BLaER1 treated with 17β-estradiol and CSF1 and Interleukin-3, amounts not matched to agents 10 nM and 100 nM (cell line): ENCODE results near the gene ANKRD1.

Source experiments
- H3K27ac ChIP-seq, 11 experiments: shearing (Covaris generic); formaldehyde crosslinking; 2 replicates each; pipeline ENCODE4 v1.8.1; 2022
- H3K27me3 ChIP-seq, 11 experiments: shearing (Covaris generic); formaldehyde crosslinking; 2 replicates each; pipeline ENCODE4 v1.8.1; 2022
- H3K36me3 ChIP-seq, 11 experiments: shearing (Covaris generic); formaldehyde crosslinking; 2 replicates each; pipeline ENCODE4 v1.8.1; 2022
- H3K4me1 ChIP-seq, 10 experiments: shearing (Covaris generic); formaldehyde crosslinking; 2 replicates each; pipeline ENCODE4 v1.8.1; 2022
- H3K4me2 ChIP-seq, 11 experiments: shearing (Covaris generic); formaldehyde crosslinking; 2 replicates each; pipeline ENCODE4 v1.8.1; 2022
- H3K4me3 ChIP-seq, 10 experiments: shearing (Covaris generic); formaldehyde crosslinking; 2 replicates each; pipeline ENCODE4 v1.8.1; 2022
- H3K9ac ChIP-seq, 11 experiments: shearing (Covaris generic); formaldehyde crosslinking; 2 replicates each; pipeline ENCODE4 v1.8.1; 2022
- H3K9me3 ChIP-seq, 11 experiments: shearing (Covaris generic); formaldehyde crosslinking; replicated peaks in 1 of 11; 2 replicates each; pipeline ENCODE4 v1.8.1; 2022
- H4K20me1 ChIP-seq, 11 experiments: shearing (Covaris generic); formaldehyde crosslinking; 2 replicates each; pipeline ENCODE4 v1.8.1; 2022
- Cebpa-rat ChIP-seq, 11 experiments: shearing (Covaris generic); IDR thresholded peaks; 2 replicates each; pipeline ENCODE4 v1.8.1; 2022

The ANKRD1 gene

DNA sequence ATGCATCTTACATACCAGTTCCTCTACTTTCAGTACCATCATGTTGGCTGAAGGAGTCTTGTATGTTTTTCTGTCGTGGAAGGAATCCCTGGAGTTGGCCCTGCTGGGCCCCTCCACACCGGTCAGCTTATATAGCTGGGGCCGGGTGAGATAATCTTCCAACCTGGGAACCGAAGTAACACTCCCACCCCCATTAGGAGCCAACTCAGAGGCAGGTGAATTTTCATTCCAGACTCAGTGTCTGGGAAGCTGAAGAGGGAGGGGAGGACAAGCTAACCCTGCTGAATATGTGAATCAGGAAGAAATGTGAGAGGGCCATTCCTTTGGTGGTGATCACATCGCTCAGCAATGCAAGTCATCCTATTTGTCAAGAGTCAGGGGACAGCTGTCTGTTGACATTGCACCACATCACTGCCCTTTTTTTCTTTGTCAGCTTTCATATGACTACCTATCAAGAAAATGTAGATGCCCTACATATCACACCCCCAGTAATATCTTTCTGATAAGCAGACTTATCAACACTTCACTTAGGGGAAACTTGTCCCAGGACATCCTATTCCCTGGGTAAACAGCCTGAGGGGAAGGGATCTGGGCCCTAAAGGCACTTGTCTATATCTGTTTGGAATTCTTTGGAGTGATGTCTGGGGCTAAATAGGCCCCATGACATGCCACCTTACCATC is at the start of gene ANKRD1:
Gene ANKRD1, minus strand, starts transcription at position 102 of the 681 bp plus-strand sequence. Its CDS starts 60 bp downstream, at position 42.
- TF ChIP-seq Cebpa-rat (IDR thresholded peaks at IDR 0.05): no peak
- H3K4me1 ChIP-seq: peaks cover 0 to 11% (median 0%) of the 10 kb centered on the region in 10 experiments; a peak in 6 of 20 replicates
- no peaks in the 10 kb centered on the region for H3K9me3 ChIP-seq
- H3K9ac ChIP-seq: no peak within 1 kb of the TSS
- no peak within 1 kb of the TSS for H3K4me2 ChIP-seq
- no peaks in the 10 kb centered on the region for H3K27me3 ChIP-seq
- no peaks in the 10 kb centered on the region for H3K36me3 ChIP-seq
- H4K20me1 ChIP-seq: no peaks in the 10 kb centered on the region
- no peak within 1 kb of the TSS for H3K4me3 ChIP-seq
- H3K27ac ChIP-seq: no peak within 1 kb of the TSS

DNA sequence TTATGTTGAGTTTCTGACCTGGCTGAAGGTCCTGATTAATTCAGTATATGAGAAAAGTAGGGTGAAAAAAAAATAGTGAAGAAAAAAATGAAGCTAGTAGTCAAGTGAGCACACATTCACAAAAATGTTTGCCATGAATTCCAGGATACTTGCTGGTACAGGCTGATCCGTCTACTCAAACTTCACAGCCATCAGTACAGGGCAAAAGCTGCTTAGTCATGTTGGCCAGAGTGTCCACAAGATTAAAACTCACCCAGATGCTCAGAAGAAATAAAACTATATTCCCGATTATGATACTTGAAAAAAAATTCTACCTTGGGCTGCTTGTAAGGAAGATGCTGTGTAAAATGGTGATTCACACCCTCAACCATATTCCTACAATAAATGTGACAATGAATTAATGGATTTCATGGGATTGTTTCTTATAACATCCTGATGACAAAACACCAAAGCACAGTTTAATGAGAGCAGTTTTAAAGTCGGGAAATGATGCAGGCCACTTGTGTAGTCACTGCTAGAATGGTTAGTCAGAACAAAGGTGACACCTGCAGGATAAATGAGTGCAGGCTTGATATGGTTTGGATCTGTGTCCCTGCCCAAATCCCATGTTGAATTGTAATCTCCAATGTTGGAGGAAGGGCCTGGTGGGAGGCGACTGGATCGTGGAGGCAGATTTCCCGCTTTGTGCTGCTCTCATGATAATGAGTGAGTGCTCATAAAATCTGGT is 49.2 kb upstream of the ANKRD1 start:
- Histone ChIP-seq H3K9ac (no peak overlapping the region), H3K4me1 (no peaks in the 10 kb centered on the region), H3K4me3 (no peak overlapping the region), H3K9me3 (peaks cover 0 to 6% (median 4%) of the 10 kb centered on the region in 11 experiments; a peak in 9 of 22 replicates), H4K20me1 (no peaks in the 10 kb centered on the region), H3K4me2 (no peak overlapping the region), H3K36me3 (no peaks in the 10 kb centered on the region), H3K27ac (no peak overlapping the region), H3K27me3 (no peaks in the 10 kb centered on the region)
- TF ChIP-seq Cebpa-rat (IDR thresholded peaks at IDR 0.05): no peak

- no peak overlapping the region for H3K27ac ChIP-seq
- 0 out of 22 replicates have a peak, but pooled peaks cover 0 to 4% (median 0%) of the 10 kb centered on the region in 11 experiments for H3K9me3 ChIP-seq
- H3K4me3 ChIP-seq: no peak overlapping the region
- no peaks in the 10 kb centered on the region for H3K4me1 ChIP-seq
- no peak overlapping the region for H3K9ac ChIP-seq
- TF ChIP-seq Cebpa-rat (IDR thresholded peaks at IDR 0.05): no peak
- H4K20me1 ChIP-seq: no peaks in the 10 kb centered on the region
- no peak overlapping the region for H3K4me2 ChIP-seq
- no peaks in the 10 kb centered on the region for H3K27me3 ChIP-seq
- no peaks in the 10 kb centered on the region for H3K36me3 ChIP-seq
Observed at GRCh38 chr10:90969121-90969534, 48.2 kb upstream of the ANKRD1 start.

GRCh38 chr10:90968328-90969081 is 47.6 kb upstream of the ANKRD1 start:
- no peak for TF ChIP-seq Cebpa-rat (IDR thresholded peaks at IDR 0.05)

GRCh38 chr10:90967865-90968264 is 47.0 kb upstream of the ANKRD1 start:
- no peak for TF ChIP-seq Cebpa-rat (IDR thresholded peaks at IDR 0.05)
- no peak overlapping the region for H3K4me3 ChIP-seq
- no peaks in the 10 kb centered on the region for H3K4me1 ChIP-seq
- no peak overlapping the region for H3K9ac ChIP-seq
- no peak overlapping the region for H3K27ac ChIP-seq
- H3K36me3 ChIP-seq: no peaks in the 10 kb centered on the region
- H3K4me2 ChIP-seq: no peak overlapping the region
- H4K20me1 ChIP-seq: no peaks in the 10 kb centered on the region
- no peaks in the 10 kb centered on the region for H3K27me3 ChIP-seq
- H3K9me3 ChIP-seq: 0 out of 22 replicates have a peak, but pooled peaks cover 0 to 4% (median 0%) of the 10 kb centered on the region in 11 experiments

More at GRCh38 chr10:90968328-90969081, 47.6 kb upstream of the ANKRD1 start:
- Histone ChIP-seq H3K27ac (no peak overlapping the region), H4K20me1 (no peaks in the 10 kb centered on the region), H3K27me3 (no peaks in the 10 kb centered on the region), H3K36me3 (no peaks in the 10 kb centered on the region), H3K4me2 (no peak overlapping the region), H3K9ac (no peak overlapping the region), H3K4me3 (no peak overlapping the region), H3K4me1 (no peaks in the 10 kb centered on the region), H3K9me3 (0 out of 22 replicates have a peak, but pooled peaks cover 0 to 4% (median 0%) of the 10 kb centered on the region in 11 experiments)

GRCh38 chr10:90966146-90966545 is 45.3 kb upstream of the ANKRD1 start:
- TF ChIP-seq Cebpa-rat (IDR thresholded peaks at IDR 0.05): no peak
- Histone ChIP-seq H4K20me1 (no peaks in the 10 kb centered on the region), H3K9ac (no peak overlapping the region), H3K9me3 (0 out of 22 replicates have a peak, but pooled peaks cover 0 to 4% (median 0%) of the 10 kb centered on the region in 11 experiments), H3K27ac (no peak overlapping the region), H3K36me3 (no peaks in the 10 kb centered on the region), H3K4me3 (no peak overlapping the region), H3K4me1 (no peaks in the 10 kb centered on the region), H3K4me2 (no peak overlapping the region), H3K27me3 (no peaks in the 10 kb centered on the region)

DNA sequence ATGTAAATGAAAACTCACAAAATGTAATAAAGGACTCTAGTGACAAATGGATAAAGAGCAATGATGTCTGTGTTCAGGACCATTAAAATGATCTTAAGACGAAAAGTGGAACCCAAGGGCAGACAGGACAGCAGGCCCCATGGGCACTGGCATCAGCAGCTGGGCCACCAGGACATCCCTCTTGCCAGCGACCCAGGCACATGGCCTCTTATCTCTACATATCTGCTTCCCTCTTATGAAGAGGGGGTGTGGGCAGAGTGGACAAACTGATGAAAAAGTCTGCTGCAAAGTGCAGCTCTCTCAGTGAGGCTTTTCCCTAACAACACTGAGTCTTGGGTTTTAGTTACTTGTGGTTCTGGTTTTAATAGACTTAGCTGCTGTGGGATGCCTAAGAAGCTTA is 44.8 kb upstream of the ANKRD1 start:
- TF ChIP-seq Cebpa-rat (IDR thresholded peaks at IDR 0.05): no peak
- Histone ChIP-seq H3K27ac (no peak overlapping the region), H3K9me3 (0 out of 22 replicates have a peak, but pooled peaks cover 0 to 4% (median 0%) of the 10 kb centered on the region in 11 experiments)

DNA sequence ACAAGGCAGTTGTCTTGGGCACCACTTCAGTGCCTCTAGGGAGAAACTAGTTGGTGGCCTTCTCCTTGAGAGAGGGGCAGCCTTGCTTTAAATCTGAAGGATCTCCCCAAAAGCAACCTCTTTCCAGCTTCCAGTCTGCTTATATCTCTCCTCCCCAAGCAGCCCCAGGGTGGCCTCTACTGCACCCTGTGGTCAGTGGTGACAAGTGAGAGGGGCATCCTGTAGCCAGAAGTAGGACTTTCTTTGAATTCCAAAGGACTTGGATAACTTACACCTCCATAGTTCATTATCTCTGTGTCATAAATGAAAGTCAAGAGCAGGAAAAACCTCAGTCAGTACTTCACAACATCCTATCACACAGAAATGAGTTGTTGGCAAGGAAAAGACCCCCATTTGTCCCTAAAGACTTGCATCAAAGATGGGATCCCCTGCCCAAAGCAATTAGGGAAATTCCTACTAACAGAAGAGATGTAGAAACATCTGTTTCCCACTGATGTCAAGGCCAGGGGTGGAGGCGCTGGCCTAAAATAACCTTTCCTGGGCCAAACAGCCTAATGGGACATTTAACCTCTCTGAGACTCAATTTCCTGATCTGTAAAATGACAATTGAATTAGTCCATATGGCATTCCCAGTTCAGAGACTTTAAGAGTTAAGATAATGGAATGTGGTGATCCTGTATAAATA is 44.0 kb upstream of the ANKRD1 start:
- H3K9me3 ChIP-seq: no peaks in the 10 kb centered on the region
- no peak overlapping the region for H3K4me3 ChIP-seq
- H3K36me3 ChIP-seq: no peaks in the 10 kb centered on the region
- no peak overlapping the region for H3K9ac ChIP-seq
- H3K27me3 ChIP-seq: no peaks in the 10 kb centered on the region
- peaks cover 0 to 9% (median 0%) of the 10 kb centered on the region in 10 experiments; a peak in 7 of 20 replicates for H3K4me1 ChIP-seq
- H4K20me1 ChIP-seq: no peaks in the 10 kb centered on the region
- H3K4me2 ChIP-seq: no peak overlapping the region
- H3K27ac ChIP-seq: no peak overlapping the region
- no peak for TF ChIP-seq Cebpa-rat (IDR thresholded peaks at IDR 0.05)

More for the DNA sequence above, 44.8 kb upstream of the ANKRD1 start:
- H3K4me2 ChIP-seq: no peak overlapping the region
- no peak overlapping the region for H3K9ac ChIP-seq
- H3K4me1 ChIP-seq: peaks cover 0 to 1% (median 0%) of the 10 kb centered on the region in 10 experiments; a peak in 4 of 20 replicates
- H4K20me1 ChIP-seq: no peaks in the 10 kb centered on the region
- no peak overlapping the region for H3K4me3 ChIP-seq
- H3K27me3 ChIP-seq: no peaks in the 10 kb centered on the region
- no peaks in the 10 kb centered on the region for H3K36me3 ChIP-seq
